ENCODE data around the gene PCDHA1.

DNA sequence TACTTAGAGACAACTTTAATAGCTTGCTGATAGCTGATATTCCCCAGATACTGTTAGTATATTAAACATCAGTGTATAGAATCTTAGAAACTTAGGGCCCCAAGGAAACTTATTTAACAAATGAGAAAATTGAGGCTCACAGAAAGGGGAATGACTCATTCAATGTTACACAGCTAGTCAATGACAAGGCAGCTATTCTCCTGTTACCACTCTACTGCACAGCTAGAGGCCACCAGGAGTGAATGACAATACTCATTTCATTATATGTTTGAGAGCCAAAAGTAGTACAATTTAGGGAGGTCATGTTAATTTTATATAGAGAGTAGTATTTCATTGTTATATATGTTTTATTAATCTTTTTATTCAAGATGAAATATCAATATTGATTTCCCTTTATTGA is 232.0 kb downstream of the PCDHA1 start:
- no peak for TF ChIP-seq GLIS3 (CRISPR knock-in tag; IDR thresholded peaks at IDR 0.05)
- no peak for TF ChIP-seq ZFP3 (CRISPR knock-in tag; IDR thresholded peaks at IDR 0.05)
- TF ChIP-seq, protein P1, sequence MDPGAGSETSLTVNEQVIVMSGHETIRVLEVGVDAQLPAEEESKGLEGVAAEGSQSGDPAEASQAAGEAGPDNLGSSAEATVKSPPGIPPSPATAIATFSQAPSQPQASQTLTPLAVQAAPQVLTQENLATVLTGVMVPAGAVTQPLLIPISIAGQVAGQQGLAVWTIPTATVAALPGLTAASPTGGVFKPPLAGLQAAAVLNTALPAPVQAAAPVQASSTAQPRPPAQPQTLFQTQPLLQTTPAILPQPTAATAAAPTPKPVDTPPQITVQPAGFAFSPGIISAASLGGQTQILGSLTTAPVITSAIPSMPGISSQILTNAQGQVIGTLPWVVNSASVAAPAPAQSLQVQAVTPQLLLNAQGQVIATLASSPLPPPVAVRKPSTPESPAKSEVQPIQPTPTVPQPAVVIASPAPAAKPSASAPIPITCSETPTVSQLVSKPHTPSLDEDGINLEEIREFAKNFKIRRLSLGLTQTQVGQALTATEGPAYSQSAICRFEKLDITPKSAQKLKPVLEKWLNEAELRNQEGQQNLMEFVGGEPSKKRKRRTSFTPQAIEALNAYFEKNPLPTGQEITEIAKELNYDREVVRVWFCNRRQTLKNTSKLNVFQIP (CRISPR knock-in tag; IDR thresholded peaks at IDR 0.05; ENCODE audit: borderline replicate concordance, low read depth), result no peak
- TF ChIP-seq, protein P2, sequence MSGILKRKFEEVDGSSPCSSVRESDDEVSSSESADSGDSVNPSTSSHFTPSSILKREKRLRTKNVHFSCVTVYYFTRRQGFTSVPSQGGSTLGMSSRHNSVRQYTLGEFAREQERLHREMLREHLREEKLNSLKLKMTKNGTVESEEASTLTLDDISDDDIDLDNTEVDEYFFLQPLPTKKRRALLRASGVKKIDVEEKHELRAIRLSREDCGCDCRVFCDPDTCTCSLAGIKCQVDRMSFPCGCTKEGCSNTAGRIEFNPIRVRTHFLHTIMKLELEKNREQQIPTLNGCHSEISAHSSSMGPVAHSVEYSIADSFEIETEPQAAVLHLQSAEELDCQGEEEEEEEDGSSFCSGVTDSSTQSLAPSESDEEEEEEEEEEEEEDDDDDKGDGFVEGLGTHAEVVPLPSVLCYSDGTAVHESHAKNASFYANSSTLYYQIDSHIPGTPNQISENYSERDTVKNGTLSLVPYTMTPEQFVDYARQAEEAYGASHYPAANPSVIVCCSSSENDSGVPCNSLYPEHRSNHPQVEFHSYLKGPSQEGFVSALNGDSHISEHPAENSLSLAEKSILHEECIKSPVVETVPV (CRISPR knock-in tag; IDR thresholded peaks at IDR 0.05), result no peak
- TF ChIP-seq ZNF8 (CRISPR knock-in tag; IDR thresholded peaks at IDR 0.05), result no peak
- TF ChIP-seq SNAI2 (CRISPR knock-in tag; IDR thresholded peaks at IDR 0.05), result no peak
- no peak for TF ChIP-seq ZFP30 (CRISPR knock-in tag; IDR thresholded peaks at IDR 0.05)
- TF ChIP-seq, protein P3, sequence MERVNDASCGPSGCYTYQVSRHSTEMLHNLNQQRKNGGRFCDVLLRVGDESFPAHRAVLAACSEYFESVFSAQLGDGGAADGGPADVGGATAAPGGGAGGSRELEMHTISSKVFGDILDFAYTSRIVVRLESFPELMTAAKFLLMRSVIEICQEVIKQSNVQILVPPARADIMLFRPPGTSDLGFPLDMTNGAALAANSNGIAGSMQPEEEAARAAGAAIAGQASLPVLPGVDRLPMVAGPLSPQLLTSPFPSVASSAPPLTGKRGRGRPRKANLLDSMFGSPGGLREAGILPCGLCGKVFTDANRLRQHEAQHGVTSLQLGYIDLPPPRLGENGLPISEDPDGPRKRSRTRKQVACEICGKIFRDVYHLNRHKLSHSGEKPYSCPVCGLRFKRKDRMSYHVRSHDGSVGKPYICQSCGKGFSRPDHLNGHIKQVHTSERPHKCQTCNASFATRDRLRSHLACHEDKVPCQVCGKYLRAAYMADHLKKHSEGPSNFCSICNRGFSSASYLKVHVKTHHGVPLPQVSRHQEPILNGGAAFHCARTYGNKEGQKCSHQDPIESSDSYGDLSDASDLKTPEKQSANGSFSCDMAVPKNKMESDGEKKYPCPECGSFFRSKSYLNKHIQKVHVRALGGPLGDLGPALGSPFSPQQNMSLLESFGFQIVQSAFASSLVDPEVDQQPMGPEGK (CRISPR knock-in tag; IDR thresholded peaks at IDR 0.05; ENCODE audit: borderline replicate concordance), result no peak
- no peak for TF ChIP-seq ZNF565 (CRISPR knock-in tag; conservative IDR thresholded peaks at IDR 0.05; ENCODE audit: low read depth)
- TF ChIP-seq, protein P4, sequence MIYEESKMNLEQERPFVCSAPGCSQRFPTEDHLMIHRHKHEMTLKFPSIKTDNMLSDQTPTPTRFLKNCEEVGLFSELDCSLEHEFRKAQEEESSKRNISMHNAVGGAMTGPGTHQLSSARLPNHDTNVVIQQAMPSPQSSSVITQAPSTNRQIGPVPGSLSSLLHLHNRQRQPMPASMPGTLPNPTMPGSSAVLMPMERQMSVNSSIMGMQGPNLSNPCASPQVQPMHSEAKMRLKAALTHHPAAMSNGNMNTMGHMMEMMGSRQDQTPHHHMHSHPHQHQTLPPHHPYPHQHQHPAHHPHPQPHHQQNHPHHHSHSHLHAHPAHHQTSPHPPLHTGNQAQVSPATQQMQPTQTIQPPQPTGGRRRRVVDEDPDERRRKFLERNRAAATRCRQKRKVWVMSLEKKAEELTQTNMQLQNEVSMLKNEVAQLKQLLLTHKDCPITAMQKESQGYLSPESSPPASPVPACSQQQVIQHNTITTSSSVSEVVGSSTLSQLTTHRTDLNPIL (CRISPR knock-in tag; IDR thresholded peaks at IDR 0.05; ENCODE audit: low read depth), result no peak
- no peak for TF ChIP-seq PPARA (CRISPR knock-in tag; IDR thresholded peaks at IDR 0.05; ENCODE audit: borderline replicate concordance)
- TF ChIP-seq, protein P5, sequence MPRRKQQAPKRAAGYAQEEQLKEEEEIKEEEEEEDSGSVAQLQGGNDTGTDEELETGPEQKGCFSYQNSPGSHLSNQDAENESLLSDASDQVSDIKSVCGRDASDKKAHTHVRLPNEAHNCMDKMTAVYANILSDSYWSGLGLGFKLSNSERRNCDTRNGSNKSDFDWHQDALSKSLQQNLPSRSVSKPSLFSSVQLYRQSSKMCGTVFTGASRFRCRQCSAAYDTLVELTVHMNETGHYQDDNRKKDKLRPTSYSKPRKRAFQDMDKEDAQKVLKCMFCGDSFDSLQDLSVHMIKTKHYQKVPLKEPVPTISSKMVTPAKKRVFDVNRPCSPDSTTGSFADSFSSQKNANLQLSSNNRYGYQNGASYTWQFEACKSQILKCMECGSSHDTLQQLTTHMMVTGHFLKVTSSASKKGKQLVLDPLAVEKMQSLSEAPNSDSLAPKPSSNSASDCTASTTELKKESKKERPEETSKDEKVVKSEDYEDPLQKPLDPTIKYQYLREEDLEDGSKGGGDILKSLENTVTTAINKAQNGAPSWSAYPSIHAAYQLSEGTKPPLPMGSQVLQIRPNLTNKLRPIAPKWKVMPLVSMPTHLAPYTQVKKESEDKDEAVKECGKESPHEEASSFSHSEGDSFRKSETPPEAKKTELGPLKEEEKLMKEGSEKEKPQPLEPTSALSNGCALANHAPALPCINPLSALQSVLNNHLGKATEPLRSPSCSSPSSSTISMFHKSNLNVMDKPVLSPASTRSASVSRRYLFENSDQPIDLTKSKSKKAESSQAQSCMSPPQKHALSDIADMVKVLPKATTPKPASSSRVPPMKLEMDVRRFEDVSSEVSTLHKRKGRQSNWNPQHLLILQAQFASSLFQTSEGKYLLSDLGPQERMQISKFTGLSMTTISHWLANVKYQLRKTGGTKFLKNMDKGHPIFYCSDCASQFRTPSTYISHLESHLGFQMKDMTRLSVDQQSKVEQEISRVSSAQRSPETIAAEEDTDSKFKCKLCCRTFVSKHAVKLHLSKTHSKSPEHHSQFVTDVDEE (CRISPR knock-in tag; IDR thresholded peaks at IDR 0.05), result no peak
- TF ChIP-seq ARNTL (CRISPR knock-in tag; IDR thresholded peaks at IDR 0.05; ENCODE audit: borderline replicate concordance, low read depth), result no peak
- no peak for TF ChIP-seq ZNF70 (CRISPR knock-in tag; IDR thresholded peaks at IDR 0.05)

Data from SK-N-SH treated with all-trans-retinoic acid at 6 μM for 48 hours (cell line).